Tibial nerve (tissue), 4 donors: ENCODE data around the gene MEI4. TPM values are rescaled to one million over a fixed set of nuclear protein-coding genes. Genes with fewer than 3 reads are reported as not detected.

Experiments used
- DNase-seq, 2 donors: peaks; one replicate each; pipeline ENCODE4 v3.0.0-alpha.2; 2019; ENCODE audit warnings: low spot score in 2 of 2
- H3K27ac ChIP-seq, 4 donors: fragments of 200-600 bp; sonication (generic) in 3 of 4; one replicate each; pipeline ENCODE4 v1.5.1; 2017 to 2019; ENCODE audit warnings: mild to moderate bottlenecking in 1 of 4
- H3K27me3 ChIP-seq, 2 donors: fragments of 200-600 bp; sonication (generic) in 1 of 2; one replicate each; pipeline versions ENCODE4 v1.5.1 to v1.6.0; 2017 to 2019
- H3K36me3 ChIP-seq, 3 donors: fragments of 200-600 bp; sonication (generic); one replicate each; pipeline ENCODE4 v1.5.1; 2018 to 2019
- H3K4me1 ChIP-seq, 4 donors: fragments of 200-600 bp; sonication (generic) in 3 of 4; one replicate each; pipeline ENCODE4 v1.5.1; 2017 to 2019
- H3K4me3 ChIP-seq, 4 donors: fragments of 200-600 bp; sonication (generic) in 3 of 4; one replicate each; pipeline ENCODE4 v1.5.1; 2017 to 2019; ENCODE audit warnings: mild to moderate bottlenecking in 1 of 4, moderate library complexity in 1 of 4
- H3K9me3 ChIP-seq, 4 donors: fragments of 200-600 bp; sonication (generic) in 3 of 4; one replicate each; pipeline ENCODE4 v1.5.1; 2017 to 2019
- CTCF ChIP-seq, 5 experiments: fragments of 200-600 bp in 3 of 5; fragments of 450-650 bp in 2 of 5; sonication (generic) in 3 of 5; IDR thresholded peaks; one replicate each; pipeline ENCODE4 v1.5.1; 2016 to 2019; ENCODE audit warnings: antibody characterized with exemption in 5 of 5, mild to moderate bottlenecking in 3 of 5, moderate library complexity in 2 of 5
- EP300 ChIP-seq, 2 donors: sonication (generic); formaldehyde crosslinking; IDR thresholded peaks; one replicate each; pipeline ENCODE4 v1.6.1; 2017; ENCODE audit warnings: antibody characterized with exemption in 2 of 2, mild to moderate bottlenecking in 1 of 2
- POLR2A ChIP-seq, 2 donors: fragments of 450-650 bp; IDR thresholded peaks; one replicate each; pipeline ENCODE4 v1.6.1; 2017; ENCODE audit warnings: antibody characterized with exemption in 2 of 2, mild to moderate bottlenecking in 2 of 2, moderate library complexity in 2 of 2
- WGBS, 2 donors: methylation state at CpG; one replicate each; pipeline ENCODE4 v1.1.5; 2018; 5-methylcytosine and 5-hydroxymethylcytosine counted together
- total RNA-seq, 4 donors: library from RNA; depleted of rRNA; stranded (reverse); fragments of >200 nt; gene quantifications; one replicate each; pipeline ENCODE4 v1.1.0, GENCODE V29; 2016

The MEI4 gene
- total RNA-seq, 4 donors from 2014 or later = under 0.01 to 0.21 TPM; not detected in 2

GRCh38 chr6:77856391-77856790 is 203.6 kb downstream of the MEI4 start:
- TF ChIP-seq POLR2A (IDR thresholded peaks at IDR 0.05) = no peak
- Histone ChIP-seq H3K4me1 (no peaks in the 10 kb centered on the region), H3K9me3 (no peaks in the 10 kb centered on the region), H3K27me3 (no peaks in the 10 kb centered on the region), H3K36me3 (no peaks in the 10 kb centered on the region), H3K4me3 (no peak overlapping the region), H3K27ac (no peak overlapping the region)
- DNase-seq = no peak
- 78 to 85% methylated on average over 4 to 5 of the region's 5 CpGs for WGBS, 2 donors

- no peak overlapping the region for H3K27ac ChIP-seq
- no peak for TF ChIP-seq POLR2A (IDR thresholded peaks at IDR 0.05)
- TF ChIP-seq EP300 (IDR thresholded peaks at IDR 0.05) = no peak
- TF ChIP-seq CTCF (IDR thresholded peaks at IDR 0.05) = no peak
- H3K36me3 ChIP-seq = no peaks in the 10 kb centered on the region
- no peaks in the 10 kb centered on the region for H3K9me3 ChIP-seq
- H3K4me1 ChIP-seq = no peaks in the 10 kb centered on the region
- no peaks in the 10 kb centered on the region for H3K27me3 ChIP-seq
- H3K4me3 ChIP-seq = no peak overlapping the region
- DNase-seq = no peak
Observed at GRCh38 chr6:77857421-77857820, 204.6 kb downstream of the MEI4 start.

GRCh38 chr6:77876300-77876699 is 223.5 kb downstream of the MEI4 start:
- no peak for DNase-seq
- 85 to 93% methylated on average over 2 of the region's 2 CpGs for WGBS, 2 donors
- TF ChIP-seq POLR2A (IDR thresholded peaks at IDR 0.05) (no peak), EP300 (IDR thresholded peaks at IDR 0.05) (no peak), CTCF (IDR thresholded peaks at IDR 0.05) (no peak)
- H3K9me3 ChIP-seq = no peaks in the 10 kb centered on the region
- H3K27me3 ChIP-seq = no peaks in the 10 kb centered on the region
- H3K36me3 ChIP-seq = no peaks in the 10 kb centered on the region
- H3K27ac ChIP-seq = no peak overlapping the region
- H3K4me3 ChIP-seq = no peak overlapping the region
- no peaks in the 10 kb centered on the region for H3K4me1 ChIP-seq

- Histone ChIP-seq H3K36me3 (no peaks in the 10 kb centered on the region), H3K27ac (no peak overlapping the region), H3K4me3 (no peak overlapping the region), H3K9me3 (no peaks in the 10 kb centered on the region), H3K4me1 (no peaks in the 10 kb centered on the region), H3K27me3 (no peaks in the 10 kb centered on the region)
- no peak for DNase-seq
- WGBS, 2 donors = 83% methylated on average over 2 of the region's 2 CpGs
- TF ChIP-seq EP300 (IDR thresholded peaks at IDR 0.05) (no peak), CTCF (IDR thresholded peaks at IDR 0.05) (no peak), POLR2A (IDR thresholded peaks at IDR 0.05) (no peak)
Observed at GRCh38 chr6:77879527-77879926, 226.7 kb downstream of the MEI4 start.

- TF ChIP-seq POLR2A (IDR thresholded peaks at IDR 0.05) = no peak
- no peak for TF ChIP-seq EP300 (IDR thresholded peaks at IDR 0.05)
- TF ChIP-seq CTCF (IDR thresholded peaks at IDR 0.05) = no peak
- Histone ChIP-seq H3K27me3 (no peaks in the 10 kb centered on the region), H3K4me3 (no peak overlapping the region), H3K4me1 (no peaks in the 10 kb centered on the region), H3K9me3 (no peaks in the 10 kb centered on the region), H3K27ac (no peak overlapping the region), H3K36me3 (no peaks in the 10 kb centered on the region)
- DNase-seq = no peak
- 27 to 29% methylated on average over 2 of the region's 2 CpGs for WGBS, 2 donors
Observed at GRCh38 chr6:77880501-77880900, 227.7 kb downstream of the MEI4 start.

GRCh38 chr6:77883851-77884250 is 231.0 kb downstream of the MEI4 start:
- Histone ChIP-seq H3K9me3 (peaks cover 0 to 9% (median 0%) of the 10 kb centered on the region in 4 donors), H3K36me3 (no peaks in the 10 kb centered on the region), H3K27me3 (no peaks in the 10 kb centered on the region), H3K27ac (no peak overlapping the region), H3K4me3 (no peak overlapping the region), H3K4me1 (no peaks in the 10 kb centered on the region)
- TF ChIP-seq POLR2A (IDR thresholded peaks at IDR 0.05) = no peak
- TF ChIP-seq CTCF (IDR thresholded peaks at IDR 0.05) = no peak
- no peak for TF ChIP-seq EP300 (IDR thresholded peaks at IDR 0.05)
- no peak for DNase-seq
- WGBS, 2 donors = 66 to 74% methylated on average over 2 of the region's 2 CpGs
